OCI-LY7 (cell line): ENCODE measurements around the gene MRTFB. TPM values are rescaled to one million over a fixed set of nuclear protein-coding genes. Genes with fewer than 3 reads are reported as not detected.
A peak's percentile ranks its signal among the peaks of the same experiment; 100 is the strongest.

Source experiments
- BruUV-seq: library from RNA; stranded (reverse); fragments of 400-500 nt; replicated peaks from 2 replicates; lab custom pipeline; 2021; lab: Mats Ljungman, UMichigan
- CTCF ChIA-PET: fragments of 300-600 bp; sonication (Branson Sonifier 250); formaldehyde crosslinking; loops from one replicate; lab custom pipeline; 2022; ENCODE audit warnings: antibody characterized with exemption; ENCODE audit not compliant: unreplicated experiment; lab: Charles Lee
- POLR2A ChIA-PET: fragments of 300-600 bp; sonication (Branson Sonifier 250); formaldehyde crosslinking; loops from one replicate; lab custom pipeline; 2022; ENCODE audit warnings: antibody characterized with exemption; lab: Charles Lee
- DNase-seq: peaks from one replicate; pipeline ENCODE4 v3.0.0-alpha.2; 2015; ENCODE audit warnings: low spot score
- H2AFZ ChIP-seq: fragments of 200-600 bp; sonication (generic), shearing (Covaris generic); 2 replicates; pipeline ENCODE4 v1.6.1; 2014; ENCODE audit warnings: mild to moderate bottlenecking, antibody characterized with exemption, low read length, moderate library complexity
- H3K27ac ChIP-seq: fragments of 200-600 bp; sonication (generic); 2 replicates; pipeline ENCODE4 v1.5.1; 2014; ENCODE audit warnings: mixed run types, low read depth, mild to moderate bottlenecking, moderate library complexity, low read length, inconsistent platforms; ENCODE audit not compliant: poor library complexity, severe bottlenecking
- H3K36me3 ChIP-seq: fragments of 200-600 bp; sonication (generic); 2 replicates; pipeline ENCODE4 v1.6.1; 2014; ENCODE audit warnings: mild to moderate bottlenecking, antibody characterized with exemption, low read length, moderate library complexity, mixed read lengths; ENCODE audit not compliant: insufficient read depth
- H3K4me1 ChIP-seq: fragments of 200-600 bp; sonication (generic); 2 replicates; pipeline ENCODE4 v1.5.1; 2014; ENCODE audit warnings: mild to moderate bottlenecking, low read length; ENCODE audit not compliant: insufficient read depth, poor library complexity, severe bottlenecking
- H3K4me2 ChIP-seq: fragments of 200-600 bp; sonication (generic); 2 replicates; pipeline ENCODE4 v1.6.1; 2014; ENCODE audit warnings: mild to moderate bottlenecking, low read length
- H3K4me3 ChIP-seq: fragments of 200-600 bp; sonication (generic); 2 replicates; pipeline ENCODE4 v1.5.1; 2014; ENCODE audit warnings: mild to moderate bottlenecking, low read depth, low read length; ENCODE audit not compliant: poor library complexity, severe bottlenecking
- H3K79me2 ChIP-seq: fragments of 200-600 bp; sonication (generic); 2 replicates; pipeline ENCODE4 v1.6.1; 2016; ENCODE audit warnings: low read depth, mild to moderate bottlenecking, low read length, moderate library complexity, mixed read lengths; ENCODE audit not compliant: insufficient read depth
- H3K9me2 ChIP-seq: fragments of 200-600 bp; sonication (generic); 2 replicates; pipeline ENCODE4 v1.6.1; 2016; ENCODE audit warnings: mild to moderate bottlenecking, low read length, mixed read lengths; ENCODE audit not compliant: insufficient read depth
- H3K9me3 ChIP-seq: fragments of 200-600 bp; sonication (generic); 2 replicates; pipeline ENCODE4 v1.6.1; 2014; ENCODE audit warnings: mild to moderate bottlenecking, mixed run types, low read length, mixed read lengths
- H4K20me1 ChIP-seq: fragments of 200-600 bp; sonication (generic); 2 replicates; pipeline ENCODE4 v1.6.1; 2014; ENCODE audit warnings: mild to moderate bottlenecking, antibody characterized with exemption, low read length, moderate library complexity, mixed read lengths; ENCODE audit not compliant: insufficient read depth
- CTCF ChIP-seq: fragments of 200-600 bp; sonication (generic); conservative IDR thresholded peaks from 2 replicates; pipeline ENCODE4 v1.5.1; 2014; ENCODE audit warnings: mild to moderate bottlenecking, antibody characterized with exemption, low read length, moderate library complexity, mixed read lengths
- EZH2phosphoT487 ChIP-seq: fragments of 200-600 bp; sonication (generic); IDR thresholded peaks from 2 replicates; pipeline ENCODE4 v1.6.1; 2018; ENCODE audit warnings: low read depth, borderline replicate concordance, mild to moderate bottlenecking, mixed run types, antibody characterized with exemption, low read length, moderate library complexity, mixed read lengths
- intact Hi-C: fragments of 100-400 bp; cut with micrococcal nuclease; formaldehyde crosslinking; loops from one replicate; pipeline ENCODE4 v1.10.0; 2022; ENCODE audit not compliant: unreplicated experiment
- total RNA-seq, 2 experiments: library from RNA; depleted of rRNA in 1 of 2; stranded (reverse); fragments of >200 nt in 1 of 2; shearing (Covaris generic) in 1 of 2; gene quantifications; 2 replicates each; pipeline ENCODE4 v1.2.3, GENCODE V29; 2014 to 2022

Gene MRTFB
- total RNA-seq, 2 experiments from 2014 or later = 8.5 to 21.4 TPM

- Histone ChIP-seq H3K79me2 (peaks cover 67% of the 10 kb centered on the region), H3K4me3 (peak overlapping the region; percentile 99), H3K4me2 (peak overlapping the region; percentile 93), H3K9me2 (no peaks in the 10 kb centered on the region), H3K4me1 (peaks cover 63% of the 10 kb centered on the region), H3K9me3 (no peaks in the 10 kb centered on the region), H3K27ac (peak overlapping the region; percentile 94), H3K36me3 (peaks cover 14% of the 10 kb centered on the region; the same call in 1 of the 2 replicates), H4K20me1 (peaks cover 15% of the 10 kb centered on the region), H2AFZ (no peak overlapping the region)
- TF ChIP-seq CTCF (0 out of 2 replicates have a peak, but pooled peaks have one; percentile 10), EZH2phosphoT487 (no peak)
- TSS peak; percentile 76 for BruUV-seq
- CTCF ChIA-PET = interaction anchor here (0.5 to 1.0 kb wide), 4 partner anchors 10 to 149 kb away, joined by 3 to 4 read pairs (median 3); no protein-coding TSS in a partner anchor
- POLR2A ChIA-PET = interaction anchor here (0.6 to 0.9 kb wide), 3 partner anchors 14 to 116 kb away, joined by 3 read pairs; no protein-coding TSS in a partner anchor
- intact Hi-C loops = no loop called here
- DNase-seq = peak; percentile 46
Observed at GRCh38 chr16:14303639-14304394, 232.7 kb downstream of the MRTFB start.

GRCh38 chr16:14304891-14305460, 233.9 kb downstream of the MRTFB start:
- POLR2A ChIA-PET = interaction anchor here (0.6 to 1.0 kb wide), 5 partner anchors 8 to 305 kb away, joined by 3 to 8 read pairs (median 4); no protein-coding TSS in a partner anchor
- H3K27ac ChIP-seq = peak overlapping the region; percentile 94
- no TSS peak for BruUV-seq
- H3K4me3 ChIP-seq = peak overlapping the region; percentile 99
- no peak for DNase-seq
- no peaks in the 10 kb centered on the region for H3K9me3 ChIP-seq
- peaks cover 15% of the 10 kb centered on the region for H4K20me1 ChIP-seq
- no peaks in the 10 kb centered on the region for H3K9me2 ChIP-seq
- peaks cover 17% of the 10 kb centered on the region; the same call in 1 of the 2 replicates for H3K36me3 ChIP-seq
- H3K4me2 ChIP-seq = peak overlapping the region; percentile 93
- CTCF ChIA-PET = interaction anchor here (1.0 kb wide), 1 partner anchor 50 kb away, joined by 4 read pairs; no protein-coding TSS in a partner anchor
- H2AFZ ChIP-seq = no peak overlapping the region
- intact Hi-C loops = no loop called here
- no peak for TF ChIP-seq CTCF
- TF ChIP-seq EZH2phosphoT487 = no peak
- peaks cover 65% of the 10 kb centered on the region for H3K4me1 ChIP-seq
- H3K79me2 ChIP-seq = peaks cover 79% of the 10 kb centered on the region
